ENCODE data around the gene C1QTNF3. TPM values are rescaled to one million over a fixed set of nuclear protein-coding genes. Genes with fewer than 3 reads are reported as not detected.

The C1QTNF3 gene
- polyA plus RNA-seq, 1 experiment, result 1.2 TPM

DNA sequence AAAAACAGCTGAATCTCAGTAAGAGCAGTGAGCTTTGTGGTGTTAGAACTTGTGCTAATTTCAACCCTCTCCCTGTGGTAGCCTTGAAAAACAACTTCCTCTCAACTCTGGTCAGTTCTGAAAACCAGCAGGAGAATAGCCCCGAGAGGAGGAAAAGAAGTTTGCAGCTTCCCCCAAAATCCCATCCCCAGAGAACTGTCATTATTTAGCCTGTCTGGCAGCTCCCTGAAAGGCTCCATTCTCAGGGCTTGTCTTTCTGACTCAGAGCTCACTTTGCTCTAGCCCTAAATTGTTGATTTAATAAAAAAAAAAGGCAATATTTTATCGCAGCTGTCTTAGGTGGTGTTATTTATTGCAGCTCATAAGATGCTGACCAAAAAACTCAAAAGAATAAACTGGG, 47.1 kb downstream of the C1QTNF3 start:
- TF ChIP-seq, protein P1, sequence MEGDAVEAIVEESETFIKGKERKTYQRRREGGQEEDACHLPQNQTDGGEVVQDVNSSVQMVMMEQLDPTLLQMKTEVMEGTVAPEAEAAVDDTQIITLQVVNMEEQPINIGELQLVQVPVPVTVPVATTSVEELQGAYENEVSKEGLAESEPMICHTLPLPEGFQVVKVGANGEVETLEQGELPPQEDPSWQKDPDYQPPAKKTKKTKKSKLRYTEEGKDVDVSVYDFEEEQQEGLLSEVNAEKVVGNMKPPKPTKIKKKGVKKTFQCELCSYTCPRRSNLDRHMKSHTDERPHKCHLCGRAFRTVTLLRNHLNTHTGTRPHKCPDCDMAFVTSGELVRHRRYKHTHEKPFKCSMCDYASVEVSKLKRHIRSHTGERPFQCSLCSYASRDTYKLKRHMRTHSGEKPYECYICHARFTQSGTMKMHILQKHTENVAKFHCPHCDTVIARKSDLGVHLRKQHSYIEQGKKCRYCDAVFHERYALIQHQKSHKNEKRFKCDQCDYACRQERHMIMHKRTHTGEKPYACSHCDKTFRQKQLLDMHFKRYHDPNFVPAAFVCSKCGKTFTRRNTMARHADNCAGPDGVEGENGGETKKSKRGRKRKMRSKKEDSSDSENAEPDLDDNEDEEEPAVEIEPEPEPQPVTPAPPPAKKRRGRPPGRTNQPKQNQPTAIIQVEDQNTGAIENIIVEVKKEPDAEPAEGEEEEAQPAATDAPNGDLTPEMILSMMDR (IDR thresholded peaks at IDR 0.05; ENCODE audit: low read depth, low read length), result no peak
- ChIA-PET CTCF (interaction anchor here (1.1 to 3.7 kb wide), 6 partner anchors 14 to 470 kb away, joined by 4 to 44 read pairs (median 11); no protein-coding TSS in a partner anchor), POLR2A (interaction anchor here (1.2 kb wide), 1 partner anchor 12 kb away, joined by 4 read pairs; no protein-coding TSS in a partner anchor)

GRCh38 chr5:33994845-33995244, 48.2 kb downstream of the C1QTNF3 start:
- Histone ChIP-seq H3K4me3 (ENCODE audit: low read depth, low read length) (no peak overlapping the region), H3K9me3 (ENCODE audit: control insufficient read depth, insufficient read depth, low read length) (no peaks in the 10 kb centered on the region), H3K27me3 (ENCODE audit: control insufficient read depth, insufficient read depth, low read length) (no peaks in the 10 kb centered on the region), H3K27ac (ENCODE audit: low read depth, low read length) (no peak overlapping the region)
- DNase-seq (ENCODE audit: low read depth, low spot score), result no peak
- ChIA-PET POLR2A (no interaction called here), CTCF (interaction anchor here (3.7 kb wide), 1 partner anchor 457 kb away, joined by 44 read pairs; no protein-coding TSS in a partner anchor)
- TF ChIP-seq, protein P1 (IDR thresholded peaks at IDR 0.05; ENCODE audit: low read depth, low read length), result no peak

More for the DNA sequence above, 47.1 kb downstream of the C1QTNF3 start:
- Histone ChIP-seq H3K27me3 (ENCODE audit: control insufficient read depth, insufficient read depth, low read length) (no peaks in the 10 kb centered on the region), H3K9me3 (ENCODE audit: control insufficient read depth, insufficient read depth, low read length) (no peaks in the 10 kb centered on the region), H3K27ac (ENCODE audit: low read depth, low read length) (no peak overlapping the region), H3K4me3 (ENCODE audit: low read depth, low read length) (no peak overlapping the region)
- no peak for DNase-seq (ENCODE audit: low read depth, low spot score)

DNA sequence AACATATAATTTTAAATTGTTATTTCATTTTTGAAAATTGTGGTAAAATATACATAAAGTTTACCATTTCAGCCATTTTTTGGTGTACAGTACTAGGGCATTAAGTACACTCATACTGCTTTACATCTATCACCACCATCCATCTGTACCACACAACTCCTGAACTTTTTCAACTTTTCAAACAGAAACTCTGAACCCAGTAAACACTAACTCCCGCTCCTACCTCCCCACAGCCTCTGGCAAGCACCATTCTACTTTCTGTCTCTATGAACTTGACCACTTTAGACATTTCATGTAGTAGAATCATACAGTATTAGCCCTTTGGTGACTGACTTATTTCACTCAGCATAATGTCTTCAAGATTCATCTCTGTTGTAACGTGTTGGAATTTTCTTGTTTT, 50.1 kb downstream of the C1QTNF3 start:
- no peak overlapping the region for H3K27ac ChIP-seq (ENCODE audit: low read depth, low read length)
- CTCF ChIA-PET, result no interaction called here
- no peak for DNase-seq (ENCODE audit: low read depth, low spot score)
- no peak overlapping the region for H3K4me3 ChIP-seq (ENCODE audit: low read depth, low read length)
- H3K27me3 ChIP-seq (ENCODE audit: control insufficient read depth, insufficient read depth, low read length), result no peaks in the 10 kb centered on the region
- POLR2A ChIA-PET, result no interaction called here
- no peaks in the 10 kb centered on the region for H3K9me3 ChIP-seq (ENCODE audit: control insufficient read depth, insufficient read depth, low read length)
- TF ChIP-seq, protein P1 (IDR thresholded peaks at IDR 0.05; ENCODE audit: low read depth, low read length), result no peak

GRCh38 chr5:33985447-33985846, 57.6 kb downstream of the C1QTNF3 start:
- ChIA-PET CTCF (interaction anchor here (0.9 kb wide), 2 partner anchors 12 to 17 kb away, joined by 3 read pairs; no protein-coding TSS in a partner anchor), POLR2A (no interaction called here)
- no peak for DNase-seq (ENCODE audit: low read depth, low spot score)
- Histone ChIP-seq H3K27me3 (ENCODE audit: control insufficient read depth, insufficient read depth, low read length) (no peaks in the 10 kb centered on the region), H3K27ac (ENCODE audit: low read depth, low read length) (no peak overlapping the region), H3K4me3 (ENCODE audit: low read depth, low read length) (no peak overlapping the region), H3K9me3 (ENCODE audit: control insufficient read depth, insufficient read depth, low read length) (no peaks in the 10 kb centered on the region)
- TF ChIP-seq, protein P1 (IDR thresholded peaks at IDR 0.05; ENCODE audit: low read depth, low read length), result no peak

DNA sequence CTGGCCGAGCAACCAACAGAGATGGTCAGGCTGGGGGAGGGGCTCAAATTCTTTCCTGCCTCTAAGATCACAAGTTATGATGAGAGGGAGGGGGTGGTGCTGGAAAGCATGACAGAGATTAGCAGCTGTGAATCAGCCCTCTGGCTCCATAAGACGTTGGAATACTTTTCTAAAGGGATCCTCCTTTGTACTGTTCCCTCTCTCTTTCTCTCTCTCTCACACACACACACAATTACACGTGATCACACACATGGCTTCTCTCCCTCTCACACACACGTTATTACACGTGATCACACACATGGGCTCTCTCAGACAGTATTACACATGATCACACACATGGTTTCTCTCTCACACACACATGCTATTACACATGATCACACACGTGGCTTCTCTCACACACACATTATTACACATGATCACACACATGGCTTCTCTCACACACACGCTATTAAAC, 58.3 kb downstream of the C1QTNF3 start, which contains the start of gene SLC45A2:
Gene SLC45A2 (minus strand): TSS at position 23 of the 454 bp plus-strand sequence. CDS start 110 bp downstream, outside the sequence.
- H3K9me3 ChIP-seq (ENCODE audit: control insufficient read depth, insufficient read depth, low read length), result no peaks in the 10 kb centered on the region
- DNase-seq (ENCODE audit: low read depth, low spot score), result no peak
- no peaks in the 10 kb centered on the region for H3K27me3 ChIP-seq (ENCODE audit: control insufficient read depth, insufficient read depth, low read length)
- H3K4me3 ChIP-seq (ENCODE audit: low read depth, low read length), result no peak within 1 kb of the TSS
- ChIA-PET CTCF (no interaction called here), POLR2A (no interaction called here)
- H3K27ac ChIP-seq (ENCODE audit: low read depth, low read length), result no peak within 1 kb of the TSS
- TF ChIP-seq, protein P1 (IDR thresholded peaks at IDR 0.05; ENCODE audit: low read depth, low read length), result no peak
